SU-DHL-6 (cell line): ENCODE data around the gene FOXD4L1.
"Not testable (repeated sequence)": the region's sequence is repeated elsewhere in the genome, so short reads cannot be mapped to it uniquely, and the experiment has no call there.

Source experiments
- EZH2phosphoT487 ChIP-seq: fragments of 200-600 bp; sonication (generic), shearing (Covaris generic); conservative IDR thresholded peaks from 2 replicates; pipeline ENCODE4 v1.6.1; 2018; ENCODE audit warnings: mild to moderate bottlenecking, antibody characterized with exemption, low read length, moderate library complexity, mixed read lengths
- TF ChIP-seq, protein P1 (sequence below): fragments of 200-600 bp; sonication (generic); IDR thresholded peaks from one replicate; pipeline ENCODE4 v1.5.1; 2017; ENCODE audit warnings: antibody characterized with exemption, mild to moderate bottlenecking, low read length, moderate library complexity; ENCODE audit not compliant: insufficient read depth, poor library complexity, severe bottlenecking

DNA sequence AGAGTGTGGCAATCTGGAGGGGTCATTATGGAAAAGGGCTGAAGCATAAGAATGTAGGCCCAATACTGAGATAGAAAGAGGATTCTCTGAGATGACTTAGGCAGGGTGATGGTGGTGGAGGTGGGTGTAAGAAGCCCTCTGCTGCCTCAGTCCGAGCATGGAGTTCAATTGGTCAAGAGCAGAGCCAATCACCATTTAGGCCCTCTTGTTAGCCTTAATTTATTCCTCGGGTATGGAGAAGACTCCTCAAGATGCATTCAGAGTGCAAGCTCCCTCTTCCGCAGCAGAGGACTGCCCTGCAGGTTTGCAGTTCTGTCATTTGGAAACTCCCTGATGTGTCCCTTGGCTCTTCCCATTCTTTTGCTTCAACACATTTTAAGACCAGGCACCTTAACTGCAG is 17.5 kb downstream of the FOXD4L1 start:
- TF ChIP-seq, protein P1, sequence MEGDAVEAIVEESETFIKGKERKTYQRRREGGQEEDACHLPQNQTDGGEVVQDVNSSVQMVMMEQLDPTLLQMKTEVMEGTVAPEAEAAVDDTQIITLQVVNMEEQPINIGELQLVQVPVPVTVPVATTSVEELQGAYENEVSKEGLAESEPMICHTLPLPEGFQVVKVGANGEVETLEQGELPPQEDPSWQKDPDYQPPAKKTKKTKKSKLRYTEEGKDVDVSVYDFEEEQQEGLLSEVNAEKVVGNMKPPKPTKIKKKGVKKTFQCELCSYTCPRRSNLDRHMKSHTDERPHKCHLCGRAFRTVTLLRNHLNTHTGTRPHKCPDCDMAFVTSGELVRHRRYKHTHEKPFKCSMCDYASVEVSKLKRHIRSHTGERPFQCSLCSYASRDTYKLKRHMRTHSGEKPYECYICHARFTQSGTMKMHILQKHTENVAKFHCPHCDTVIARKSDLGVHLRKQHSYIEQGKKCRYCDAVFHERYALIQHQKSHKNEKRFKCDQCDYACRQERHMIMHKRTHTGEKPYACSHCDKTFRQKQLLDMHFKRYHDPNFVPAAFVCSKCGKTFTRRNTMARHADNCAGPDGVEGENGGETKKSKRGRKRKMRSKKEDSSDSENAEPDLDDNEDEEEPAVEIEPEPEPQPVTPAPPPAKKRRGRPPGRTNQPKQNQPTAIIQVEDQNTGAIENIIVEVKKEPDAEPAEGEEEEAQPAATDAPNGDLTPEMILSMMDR: not testable (repeated sequence)
- TF ChIP-seq EZH2phosphoT487: not testable (repeated sequence)
